Prostate gland (tissue), 2 donors: ENCODE measurements around the gene SARDH. TPM values are rescaled to one million over a fixed set of nuclear protein-coding genes. Genes with fewer than 3 reads are reported as not detected.

ENCODE experiments used
- DNase-seq: peaks from one replicate; pipeline ENCODE4 v3.0.0-alpha.2; 2019; ENCODE audit warnings: low spot score
- H3K27ac ChIP-seq, 2 donors: fragments of 200-600 bp; sonication (generic); 2 replicates each; pipeline ENCODE4 v1.5.1; 2017 to 2019
- H3K27me3 ChIP-seq: fragments of 200-600 bp; sonication (generic); replicated peaks from 2 replicates; pipeline ENCODE4 v1.5.1; 2019; ENCODE audit not compliant: insufficient read depth
- H3K36me3 ChIP-seq, 2 donors: fragments of 200-600 bp; sonication (generic); 1 replicate in 1 of 2; 2 replicates in 1 of 2; pipeline versions ENCODE4 v1.5.1 to v1.8.1; 2017 to 2019
- H3K4me1 ChIP-seq: fragments of 200-600 bp; sonication (generic); replicated peaks from 2 replicates; pipeline ENCODE4 v1.5.1; 2019
- H3K4me3 ChIP-seq, 2 donors: fragments of 200-600 bp; sonication (generic); 2 replicates each; pipeline ENCODE4 v1.5.1; 2017 to 2019
- H3K9me3 ChIP-seq: fragments of 200-600 bp; sonication (generic); 2 replicates; pipeline ENCODE4 v1.5.1; 2017
- POLR2A ChIP-seq: fragments of 450-650 bp; IDR thresholded peaks from one replicate; pipeline ENCODE4 v1.6.1; 2016; ENCODE audit warnings: antibody characterized with exemption, mild to moderate bottlenecking
- POLR2AphosphoS5 ChIP-seq: sonication (generic); formaldehyde crosslinking; IDR thresholded peaks from one replicate; pipeline ENCODE4 v1.6.1; 2017; ENCODE audit warnings: antibody characterized with exemption
- WGBS: methylation state at CpG from one replicate; pipeline ENCODE4 v1.1.5; 2018; 5-methylcytosine and 5-hydroxymethylcytosine counted together
- intact Hi-C: fragments of 100-400 bp; cut with DNase I; formaldehyde crosslinking; loops from one replicate; pipeline ENCODE4 v1.14.2; 2022
- total RNA-seq, 2 donors: library from RNA; depleted of rRNA; stranded (reverse); fragments of >200 nt; gene quantifications; one replicate each; pipeline ENCODE4 v1.1.0, GENCODE V29; 2016
- TF ChIP-seq, protein P1 (sequence below), 4 experiments: fragments of 200-600 bp in 2 of 4; fragments of 450-650 bp in 2 of 4; sonication (generic) in 2 of 4; IDR thresholded peaks; 1 replicate in 3 of 4; 2 replicates in 1 of 4; pipeline ENCODE4 v1.5.1; 2016 to 2019; ENCODE audit warnings: antibody characterized with exemption in 4 of 4, mild to moderate bottlenecking in 2 of 4, moderate library complexity in 2 of 4

SARDH gene
- total RNA-seq, 2 donors from 2014 or later: 6.7 to 7.2 TPM

DNA sequence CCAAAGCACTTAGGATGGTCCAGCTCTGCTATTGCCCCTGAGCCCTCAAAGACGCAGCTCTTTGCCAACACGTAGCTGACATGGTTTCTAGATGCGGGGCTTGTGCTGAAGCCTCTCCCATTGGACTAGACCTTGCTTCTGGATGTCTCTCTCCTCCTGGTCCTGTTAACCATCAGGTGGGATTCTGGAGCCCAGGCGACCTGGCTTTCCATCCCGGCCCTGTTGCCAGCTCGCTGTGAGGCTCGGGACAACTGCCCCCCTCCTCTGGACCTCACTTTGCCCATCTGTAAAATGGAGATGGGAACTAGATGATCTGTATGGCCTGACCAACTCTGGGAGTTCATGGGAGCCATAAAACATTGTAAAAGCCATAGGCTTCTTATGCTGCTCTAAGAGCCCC, 98.0 kb downstream of the SARDH start:
- no peaks in the 10 kb centered on the region for H3K9me3 ChIP-seq
- no peak overlapping the region for H3K4me3 ChIP-seq
- H3K4me1 ChIP-seq: no peaks in the 10 kb centered on the region
- no peaks in the 10 kb centered on the region for H3K36me3 ChIP-seq
- DNase-seq: no peak
- intact Hi-C loops: no loop called here
- TF ChIP-seq POLR2AphosphoS5: no peak
- TF ChIP-seq, protein P1, sequence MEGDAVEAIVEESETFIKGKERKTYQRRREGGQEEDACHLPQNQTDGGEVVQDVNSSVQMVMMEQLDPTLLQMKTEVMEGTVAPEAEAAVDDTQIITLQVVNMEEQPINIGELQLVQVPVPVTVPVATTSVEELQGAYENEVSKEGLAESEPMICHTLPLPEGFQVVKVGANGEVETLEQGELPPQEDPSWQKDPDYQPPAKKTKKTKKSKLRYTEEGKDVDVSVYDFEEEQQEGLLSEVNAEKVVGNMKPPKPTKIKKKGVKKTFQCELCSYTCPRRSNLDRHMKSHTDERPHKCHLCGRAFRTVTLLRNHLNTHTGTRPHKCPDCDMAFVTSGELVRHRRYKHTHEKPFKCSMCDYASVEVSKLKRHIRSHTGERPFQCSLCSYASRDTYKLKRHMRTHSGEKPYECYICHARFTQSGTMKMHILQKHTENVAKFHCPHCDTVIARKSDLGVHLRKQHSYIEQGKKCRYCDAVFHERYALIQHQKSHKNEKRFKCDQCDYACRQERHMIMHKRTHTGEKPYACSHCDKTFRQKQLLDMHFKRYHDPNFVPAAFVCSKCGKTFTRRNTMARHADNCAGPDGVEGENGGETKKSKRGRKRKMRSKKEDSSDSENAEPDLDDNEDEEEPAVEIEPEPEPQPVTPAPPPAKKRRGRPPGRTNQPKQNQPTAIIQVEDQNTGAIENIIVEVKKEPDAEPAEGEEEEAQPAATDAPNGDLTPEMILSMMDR (IDR thresholded peaks at IDR 0.05): no peak
- no peak for TF ChIP-seq POLR2A
- 95% methylated on average over 7 of the region's 7 CpGs for WGBS
- peaks cover 2% of the 10 kb centered on the region for H3K27me3 ChIP-seq
- no peak overlapping the region for H3K27ac ChIP-seq

DNA sequence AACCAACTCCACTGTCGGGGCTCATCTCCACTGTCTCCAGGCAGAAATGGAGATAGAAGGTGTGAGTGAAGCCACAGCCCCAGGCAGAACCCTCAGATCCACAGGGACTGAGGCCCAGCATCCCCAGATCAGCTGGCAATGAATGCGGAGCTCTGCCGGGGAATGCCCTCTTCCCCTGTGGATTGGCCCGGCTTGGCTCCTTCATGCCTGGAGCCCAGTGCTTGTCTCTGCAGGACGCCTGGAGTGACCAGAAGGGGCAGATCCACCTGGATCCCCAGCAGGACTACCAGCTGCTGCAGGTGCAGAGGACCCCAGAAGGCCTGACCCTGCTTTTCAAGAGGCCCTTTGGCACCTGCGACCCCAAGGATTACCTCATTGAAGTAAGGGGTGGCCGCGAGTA, 98.5 kb downstream of the SARDH start:
- intact Hi-C loops: no loop called here
- no peaks in the 10 kb centered on the region for H3K9me3 ChIP-seq
- H3K27me3 ChIP-seq: peaks cover 2% of the 10 kb centered on the region
- H3K4me1 ChIP-seq: no peaks in the 10 kb centered on the region
- TF ChIP-seq POLR2A: no peak
- TF ChIP-seq, protein P1 (IDR thresholded peaks at IDR 0.05): no peak
- no peak for TF ChIP-seq POLR2AphosphoS5
- no peak overlapping the region for H3K27ac ChIP-seq
- no peak for DNase-seq
- no peak overlapping the region for H3K4me3 ChIP-seq
- H3K36me3 ChIP-seq: no peaks in the 10 kb centered on the region
- 90% methylated on average over 8 of the region's 8 CpGs for WGBS

DNA sequence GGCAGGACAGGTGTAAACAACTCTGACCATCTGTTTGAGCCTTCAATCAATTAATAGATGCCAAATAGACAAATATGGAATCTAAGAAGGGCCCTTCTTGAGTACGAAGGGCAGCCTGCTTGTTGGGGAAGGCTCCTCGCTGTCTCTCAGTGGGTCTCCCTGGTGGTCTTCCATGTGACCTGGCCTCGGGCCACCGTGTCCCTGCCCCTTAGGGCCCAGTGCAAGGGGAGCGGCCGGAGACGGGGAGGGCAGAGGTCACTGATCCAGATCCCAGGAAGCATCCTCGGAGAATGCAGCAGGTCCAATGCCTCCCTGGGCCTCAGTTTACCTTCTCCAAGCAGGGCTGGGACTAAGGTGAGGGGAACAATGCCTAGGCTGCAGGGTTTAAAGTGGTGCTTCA, 99.4 kb downstream of the SARDH start:
- no peak for DNase-seq
- intact Hi-C loops: no loop called here
- no peak overlapping the region for H3K4me3 ChIP-seq
- 89% methylated on average over 8 of the region's 8 CpGs for WGBS
- no peaks in the 10 kb centered on the region for H3K4me1 ChIP-seq
- H3K27me3 ChIP-seq: peaks cover 2% of the 10 kb centered on the region
- H3K36me3 ChIP-seq: no peaks in the 10 kb centered on the region
- H3K27ac ChIP-seq: no peak overlapping the region
- no peaks in the 10 kb centered on the region for H3K9me3 ChIP-seq
- TF ChIP-seq, protein P1 (IDR thresholded peaks at IDR 0.05): no peak
- TF ChIP-seq POLR2A (no peak), POLR2AphosphoS5 (no peak)

DNA sequence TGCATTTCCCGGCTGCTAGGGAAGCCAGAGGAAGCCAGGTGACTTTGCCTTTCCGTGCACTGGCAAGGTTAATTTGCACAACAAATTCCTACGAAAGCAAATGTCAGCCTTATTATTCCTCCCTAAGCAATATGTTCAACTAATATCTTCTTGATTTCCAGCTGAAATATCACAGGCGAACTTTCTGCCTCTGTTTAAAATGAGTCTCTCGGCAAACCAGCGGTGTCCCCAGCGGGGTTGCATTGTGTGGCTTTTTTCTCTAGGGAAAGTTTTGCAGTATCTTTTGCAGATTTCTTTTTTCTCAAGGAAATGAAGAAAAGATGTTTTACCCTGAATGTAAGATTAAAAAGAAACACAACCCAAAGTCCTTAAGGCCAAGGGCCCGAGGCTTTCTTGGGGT, 100.1 kb downstream of the SARDH start:
- Histone ChIP-seq H3K4me1 (no peaks in the 10 kb centered on the region), H3K9me3 (no peaks in the 10 kb centered on the region), H3K27me3 (peaks cover 2% of the 10 kb centered on the region), H3K4me3 (no peak overlapping the region), H3K27ac (no peak overlapping the region), H3K36me3 (no peaks in the 10 kb centered on the region)
- no peak for DNase-seq
- TF ChIP-seq, protein P1 (IDR thresholded peaks at IDR 0.05): no peak
- no peak for TF ChIP-seq POLR2A
- no peak for TF ChIP-seq POLR2AphosphoS5
- intact Hi-C loops: no loop called here
- WGBS: 78% methylated on average over 8 of the region's 8 CpGs

DNA sequence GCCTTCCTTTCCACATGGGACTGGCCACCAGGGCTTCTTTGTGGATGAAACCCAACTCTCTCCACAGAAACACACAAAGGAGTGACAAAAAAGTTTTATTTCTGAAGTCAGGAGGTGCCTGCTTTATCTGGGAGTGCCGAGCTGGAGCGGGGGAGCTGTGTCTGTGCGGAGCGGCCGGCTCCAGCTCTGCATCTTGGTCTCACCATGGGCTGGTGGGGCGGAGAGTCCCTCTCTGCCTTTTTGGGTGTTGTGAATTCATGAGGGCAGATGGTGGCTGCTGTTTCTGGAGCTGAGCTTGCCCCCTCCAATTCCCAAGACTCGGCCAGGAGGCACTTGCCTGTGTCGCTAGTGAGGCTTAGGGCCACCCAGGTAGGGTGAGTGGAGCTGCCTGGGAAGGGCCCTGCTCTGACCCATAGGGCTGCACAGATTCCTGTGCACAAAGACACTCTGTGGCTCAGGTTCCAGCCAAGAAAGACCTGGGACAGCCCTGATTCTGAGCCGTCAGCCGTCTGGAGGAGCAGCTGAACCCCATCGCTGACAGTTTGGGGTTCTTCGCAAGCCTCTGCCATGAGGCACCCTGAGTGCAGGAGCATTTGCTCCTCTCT, 100.6 kb downstream of the SARDH start:
- Histone ChIP-seq H3K4me3 (no peak overlapping the region), H3K4me1 (no peaks in the 10 kb centered on the region), H3K27ac (no peak overlapping the region), H3K36me3 (no peaks in the 10 kb centered on the region), H3K27me3 (peaks cover 2% of the 10 kb centered on the region), H3K9me3 (no peaks in the 10 kb centered on the region)
- intact Hi-C loops: no loop called here
- DNase-seq: no peak
- TF ChIP-seq POLR2A (no peak), POLR2AphosphoS5 (no peak)
- TF ChIP-seq, protein P1 (IDR thresholded peaks at IDR 0.05): no peak
- WGBS: 78% methylated on average over 12 of the region's 12 CpGs
